GM18508 (cell line): ENCODE results near the gene PTPN23.
A peak's percentile ranks its signal among the peaks of the same experiment; 100 is the strongest.
"Not testable (repeated sequence)": the region's sequence is repeated elsewhere in the genome, so short reads cannot be mapped to it uniquely, and the experiment has no call there.

ENCODE experiments used
- ATAC-seq: cut with Tn5 transposase; IDR thresholded peaks from one replicate; pipeline ENCODE4 v1.9.1; 2021; ENCODE audit warnings: moderate number of reproducible peaks; ENCODE audit not compliant: insufficient read depth, unreplicated experiment

PTPN23 gene

DNA sequence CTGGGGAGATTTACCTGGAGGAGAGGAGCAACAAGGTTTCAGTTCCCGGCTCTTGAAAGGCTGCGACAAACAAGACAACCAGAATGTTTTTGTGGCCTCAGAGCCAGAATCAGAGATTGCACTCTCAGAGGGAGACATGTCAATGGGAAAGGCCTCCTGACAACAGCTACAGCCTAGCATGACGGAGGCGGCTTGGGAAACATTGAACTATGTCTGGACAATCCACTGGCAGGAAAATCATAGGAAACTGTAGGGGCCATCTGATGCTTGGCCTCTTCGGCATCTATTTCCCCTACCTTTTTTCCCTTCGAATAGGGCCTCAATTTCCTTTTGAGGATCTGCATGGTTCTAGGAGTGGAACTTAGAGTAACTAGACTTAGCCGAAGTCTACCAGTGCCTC is 13.2 kb upstream of the PTPN23 start:
- ATAC-seq, result no peak

DNA sequence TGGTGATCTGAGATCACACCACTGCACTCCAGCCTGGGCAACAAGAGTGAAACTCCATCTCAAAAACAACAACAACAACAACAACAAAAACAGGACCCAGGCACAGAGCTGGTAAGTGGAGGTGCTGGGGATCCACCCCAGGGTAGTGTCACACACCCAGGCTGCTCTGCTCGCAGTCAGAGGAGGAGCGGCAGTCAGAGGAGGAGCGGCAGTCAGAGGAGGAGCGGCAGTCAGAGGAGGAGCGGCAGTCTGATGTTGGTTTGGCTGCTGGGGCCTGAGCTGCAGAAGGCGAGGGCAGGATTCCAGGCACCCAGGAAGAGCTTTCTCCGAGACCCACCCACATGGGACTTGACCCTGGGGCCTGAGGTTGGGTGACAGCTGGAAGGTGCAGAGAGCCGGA is 10.8 kb upstream of the PTPN23 start:
- ATAC-seq, result not testable (repeated sequence)

GRCh38 chr3:47370887-47371697 is 9.7 kb upstream of the PTPN23 start:
- no peak for ATAC-seq

DNA sequence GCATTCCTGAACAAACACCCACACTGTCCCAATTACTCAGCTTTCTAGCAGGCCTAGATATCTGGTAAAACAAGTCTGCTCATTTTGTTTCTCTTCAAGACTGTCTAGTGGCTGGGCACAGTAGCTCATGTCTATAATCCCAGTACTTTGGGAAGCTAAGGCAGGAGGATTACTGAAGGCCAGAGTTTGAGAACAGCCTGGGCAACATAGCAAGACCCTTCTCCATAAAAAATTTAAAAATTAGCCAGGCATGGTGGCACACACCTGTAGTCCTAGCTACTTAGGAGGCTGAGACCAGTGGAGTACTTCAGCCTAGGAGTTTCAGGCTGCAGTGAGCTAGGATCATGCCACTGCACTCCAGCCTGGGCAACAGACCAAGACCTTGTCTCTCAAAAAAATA is 6.2 kb upstream of the PTPN23 start:
- ATAC-seq, result no peak

GRCh38 chr3:47376393-47376792 is 4.4 kb upstream of the PTPN23 start:
- no peak for ATAC-seq

- ATAC-seq, result no peak
Measured at GRCh38 chr3:47377186-47377585, 3.6 kb upstream of the PTPN23 start.

DNA sequence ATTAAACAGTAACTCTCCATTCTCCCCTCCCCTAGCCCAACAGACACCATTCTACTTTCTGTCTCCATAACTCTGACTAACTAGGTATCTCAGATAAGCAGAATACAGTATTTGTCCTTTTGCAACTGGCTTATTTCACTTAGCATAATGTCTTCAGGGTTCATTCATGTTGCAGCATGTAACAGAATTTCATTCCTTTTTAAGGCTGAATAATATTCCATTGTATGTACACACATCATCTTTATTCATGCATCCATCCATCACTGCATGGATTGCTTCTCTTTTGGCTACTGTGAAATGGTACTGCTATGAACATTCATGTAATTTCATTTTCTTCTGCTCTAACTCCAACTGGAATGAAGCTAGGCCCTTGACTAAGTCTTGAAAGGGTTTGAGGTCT is 2.0 kb upstream of the PTPN23 start:
- no peak for ATAC-seq

- no peak for ATAC-seq
Measured at GRCh38 chr3:47379411-47379899, 1.4 kb upstream of the PTPN23 start.

- peak; percentile 10 for ATAC-seq
Measured at GRCh38 chr3:47380026-47380600, 708 bp upstream of the PTPN23 start.

GRCh38 chr3:47381317-47382157 is 716 bp downstream of the PTPN23 start:
- ATAC-seq, result peak; percentile 23

GRCh38 chr3:47384425-47384824 is 3.6 kb downstream of the PTPN23 start:
- ATAC-seq, result no peak

- ATAC-seq, result no peak
Measured at GRCh38 chr3:47385007-47385406, 4.2 kb downstream of the PTPN23 start.

DNA sequence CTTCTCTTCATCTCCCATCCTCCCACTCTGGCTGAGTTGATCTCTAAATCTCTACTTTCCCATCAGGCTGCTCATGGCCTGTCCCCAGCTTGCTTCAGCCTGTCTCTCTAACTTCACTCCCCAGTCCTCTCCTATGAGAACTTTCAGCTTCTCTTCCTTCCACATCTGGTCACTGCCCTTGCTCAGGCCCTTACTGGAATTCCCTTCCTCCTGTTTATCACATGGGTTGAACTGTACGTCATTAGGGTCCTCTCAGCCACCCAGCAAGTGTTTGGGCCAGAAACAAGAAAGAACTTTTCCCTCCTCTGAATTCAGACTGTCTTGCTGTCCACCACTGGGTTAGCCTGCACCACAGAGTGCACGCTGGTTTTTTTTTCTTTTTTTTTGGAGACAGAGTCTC is 5.0 kb downstream of the PTPN23 start:
- ATAC-seq, result no peak

DNA sequence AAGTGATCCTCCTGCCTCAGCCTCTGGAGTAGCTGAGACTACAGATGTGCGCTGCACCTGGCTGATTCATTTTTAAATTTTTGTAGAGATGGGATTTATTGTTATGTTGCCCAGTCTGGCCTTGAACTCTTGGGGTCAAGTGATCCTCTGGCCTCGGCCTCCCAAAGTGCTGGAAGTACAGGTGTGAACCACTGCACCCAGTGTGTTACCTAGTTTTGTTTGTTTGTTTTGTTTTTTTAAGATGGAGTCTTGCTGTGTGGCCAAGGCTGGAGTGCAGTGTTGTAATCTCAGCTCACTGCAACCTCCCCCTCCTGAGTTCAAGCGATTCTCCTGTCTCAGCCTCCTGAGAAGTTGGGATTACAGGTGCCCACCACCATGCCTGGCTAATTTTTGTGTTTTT is 12.1 kb downstream of the PTPN23 start:
- ATAC-seq, result no peak

GRCh38 chr3:47394140-47394870 is 13.5 kb downstream of the PTPN23 start:
- no peak for ATAC-seq

GRCh38 chr3:47394881-47395280 is 14.1 kb downstream of the PTPN23 start:
- no peak for ATAC-seq

- no peak for ATAC-seq
Measured at GRCh38 chr3:47398228-47398627, 17.4 kb downstream of the PTPN23 start.

DNA sequence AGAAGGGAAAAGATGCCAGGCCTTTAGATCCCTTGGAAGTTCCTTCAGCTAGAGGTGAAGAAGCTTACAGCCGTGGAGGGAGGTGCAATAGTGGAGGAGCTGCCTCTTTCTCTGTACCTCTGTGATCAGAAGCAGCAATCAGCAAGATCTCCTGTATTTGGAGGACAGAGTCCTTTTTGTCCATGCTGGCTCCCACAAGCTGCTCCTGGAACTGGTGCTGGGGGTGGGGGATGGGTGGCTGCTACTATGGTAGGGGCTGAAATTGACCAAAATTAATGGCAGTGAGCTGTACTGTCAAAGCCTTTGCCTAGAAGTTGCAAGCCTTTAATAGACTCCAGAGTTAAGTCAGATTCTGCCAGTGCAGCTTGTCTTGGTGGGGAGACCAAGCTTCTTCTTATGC is 18.2 kb downstream of the PTPN23 start:
- ATAC-seq, result no peak

GRCh38 chr3:47399531-47400270 is 18.9 kb downstream of the PTPN23 start:
- no peak for ATAC-seq

DNA sequence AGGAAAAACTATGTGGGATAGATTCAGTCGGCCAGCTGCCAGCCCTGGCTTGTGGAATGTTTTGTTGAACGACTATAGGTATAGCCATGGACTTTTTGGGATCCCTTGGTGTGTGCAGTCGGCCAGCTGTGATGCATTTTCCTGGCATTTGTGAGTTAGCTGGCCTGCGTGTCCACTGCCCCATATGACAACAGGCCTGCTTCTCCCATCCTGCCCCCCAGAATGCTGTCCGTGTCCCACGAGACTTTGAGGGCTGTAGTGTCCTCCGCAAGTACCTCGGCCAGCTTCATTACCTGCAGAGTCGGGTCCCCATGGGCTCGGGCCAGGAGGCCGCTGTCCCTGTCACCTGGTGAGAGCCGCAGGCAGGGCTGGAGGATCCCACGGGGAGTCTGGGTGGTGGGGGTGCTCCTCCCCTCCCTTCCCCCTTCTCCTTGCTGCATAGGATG is 23.6 kb downstream of the PTPN23 start:
- ATAC-seq, result no peak
